Panc1 (cell line): Measurements from ENCODE around the gene PAGR1. TPM values are rescaled to one million over a fixed set of nuclear protein-coding genes. Genes with fewer than 3 reads are reported as not detected.

Experiments
- ATAC-seq: fragments of 200-7000 bp; cut with Tn5 transposase; 2 replicates; pipeline ENCODE4 v1.9.1; 2020; ENCODE audit warnings: mild to moderate bottlenecking, moderate library complexity
- BruUV-seq: library from RNA; stranded (reverse); fragments of 400-500 nt; replicated peaks from 2 replicates; lab custom pipeline; 2021; lab: Mats Ljungman, UMichigan
- CTCF ChIA-PET: fragments of 300-600 bp; sonication (Branson Sonifier 250); formaldehyde crosslinking; loops from one replicate; lab custom pipeline; 2022; ENCODE audit warnings: antibody characterized with exemption; lab: Charles Lee
- POLR2A ChIA-PET: fragments of 300-600 bp; sonication (Branson Sonifier 250); formaldehyde crosslinking; loops from one replicate; lab custom pipeline; 2022; ENCODE audit warnings: antibody characterized with exemption; lab: Charles Lee
- DNase-seq: peaks from one replicate; pipeline ENCODE4 v3.0.0-alpha.2; 2010; ENCODE audit warnings: low read depth, low spot score
- H3K27ac ChIP-seq: 2 replicates; pipeline ENCODE4 v1.5.1; 2011; ENCODE audit warnings: mild to moderate bottlenecking, low read length, inconsistent platforms
- H3K27me3 ChIP-seq: fragments of 200-500 bp; sonication (Bioruptor generic); 2 replicates; pipeline ENCODE4 v1.6.0; 2014; ENCODE audit warnings: low read length, inconsistent platforms; ENCODE audit not compliant: control insufficient read depth, insufficient read depth
- H3K36me3 ChIP-seq: fragments of 200-500 bp; sonication (Bioruptor generic); 2 replicates; pipeline ENCODE4 v1.5.1; 2014; ENCODE audit warnings: inconsistent platforms, mild to moderate bottlenecking, low read length, moderate library complexity; ENCODE audit not compliant: control insufficient read depth, insufficient read depth
- H3K4me1 ChIP-seq: 2 replicates; pipeline ENCODE4 v1.5.1; 2011; ENCODE audit warnings: inconsistent platforms, mild to moderate bottlenecking, low read length, moderate library complexity; ENCODE audit not compliant: control insufficient read depth, insufficient read depth
- H3K4me3 ChIP-seq, 2 experiments: 2 replicates each; pipeline ENCODE4 v1.5.1; 2011 to 2012; ENCODE audit warnings: low read depth in 2 of 2, low read length in 2 of 2, mild to moderate bottlenecking in 2 of 2, inconsistent platforms in 1 of 2, moderate library complexity in 1 of 2
- H3K9me3 ChIP-seq: fragments of 200-500 bp; sonication (Bioruptor generic); 2 replicates; pipeline ENCODE4 v1.5.1; 2014; ENCODE audit warnings: low read depth, mild to moderate bottlenecking, inconsistent platforms, low read length, moderate library complexity; ENCODE audit not compliant: control insufficient read depth, insufficient read depth
- CTCF ChIP-seq: fragments of 450-650 bp; IDR thresholded peaks from 2 replicates; pipeline ENCODE4 v1.5.1; 2017; ENCODE audit warnings: mild to moderate bottlenecking
- POLR2AphosphoS5 ChIP-seq: IDR thresholded peaks from 2 replicates; pipeline ENCODE4 v1.6.1; 2012; ENCODE audit warnings: mild to moderate bottlenecking, low read depth, low read length, moderate library complexity
- REST ChIP-seq, 2 experiments: IDR thresholded peaks; 2 replicates each; pipeline ENCODE4 v1.6.1; 2011 to 2012; ENCODE audit warnings: low read depth in 2 of 2, control low read depth in 1 of 2, low read length in 1 of 2, mild to moderate bottlenecking in 1 of 2, moderate library complexity in 1 of 2; ENCODE audit not compliant: insufficient read depth in 1 of 2
- SIN3A ChIP-seq: IDR thresholded peaks from 2 replicates; pipeline ENCODE4 v1.6.1; 2012; ENCODE audit warnings: low read depth, mild to moderate bottlenecking, low read length, moderate library complexity, borderline replicate concordance; ENCODE audit not compliant: insufficient read depth
- TCF7L2 ChIP-seq: IDR thresholded peaks from 2 replicates; pipeline ENCODE4 v1.6.1; 2011; ENCODE audit warnings: mild to moderate bottlenecking, low read depth, low read length, inconsistent platforms
- in situ Hi-C: cut with HindIII; loops from 2 replicates; pipeline ENCODE4 v1.10.0; 2016; ENCODE audit warnings: low sequenced_read_pairs, low pct_unique_long_range_greater_than_20kb
- intact Hi-C: fragments of 100-400 bp; cut with micrococcal nuclease; formaldehyde crosslinking; loops from one replicate; pipeline ENCODE4 v1.10.0; 2022; ENCODE audit not compliant: unreplicated experiment
- total RNA-seq: library from RNA; stranded (reverse); gene quantifications from one replicate; pipeline ENCODE4 v1.2.1, GENCODE V29; 2021; ENCODE audit not compliant: unreplicated experiment

PAGR1 gene
- total RNA-seq, 1 experiment from 2014 or later: 42.5 TPM

- intact Hi-C loops: no loop called here
- peak; percentile 17; the same call in 1 of the 2 replicates for ATAC-seq
- Histone ChIP-seq H3K4me3 (peak overlapping the region; percentile 88 to 93), H3K27ac (peak overlapping the region; percentile 97), H3K9me3 (no peaks in the 10 kb centered on the region), H3K4me1 (peaks cover 12% of the 10 kb centered on the region), H3K36me3 (no peaks in the 10 kb centered on the region; the same call in 1 of the 2 replicates), H3K27me3 (no peaks in the 10 kb centered on the region)
- TF ChIP-seq REST (IDR thresholded peaks at IDR 0.05; ENCODE audit: insufficient read depth in 1 of 2, low read depth in 2 of 2, low read length in 1 of 2) (no peak), CTCF (no peak), TCF7L2 (no peak), SIN3A (no peak), POLR2AphosphoS5 (no peak)
- no TSS peak for BruUV-seq
- no peak for DNase-seq
- in situ Hi-C loops: no loop called here
- CTCF ChIA-PET: interaction anchor here (1.2 kb wide), 1 partner anchor 243 kb away, joined by 11 read pairs; no protein-coding TSS in a partner anchor
- POLR2A ChIA-PET: interaction anchor here (0.5 to 0.6 kb wide), 3 partner anchors 16 to 61 kb away, joined by 3 to 6 read pairs (median 4); no protein-coding TSS in a partner anchor
These were observed 26.2 kb upstream of the PAGR1 start for GRCh38 chr16:29789775-29790182.

GRCh38 chr16:29790183-29790948 is 25.6 kb upstream of the PAGR1 start, which contains the start of gene KIF22:
Gene KIF22, plus strand, starts transcription at chr16:29790751. Its CDS starts 9 bp downstream, at chr16:29790760.
- Histone ChIP-seq H3K27me3 (no peaks in the 10 kb centered on the region), H3K27ac (peak within 1 kb of the TSS; percentile 97), H3K36me3 (no peaks in the 10 kb centered on the region; the same call in 1 of the 2 replicates), H3K4me1 (peaks cover 12% of the 10 kb centered on the region), H3K4me3 (peak within 1 kb of the TSS; percentile 88 to 93), H3K9me3 (no peaks in the 10 kb centered on the region)
- ATAC-seq (peak; percentile 97), DNase-seq (peak; percentile 88)
- ChIA-PET CTCF (interaction anchor here (0.7 kb wide), 1 partner anchor 90 kb away, joined by 3 read pairs; no protein-coding TSS in a partner anchor), POLR2A (interaction anchor here (0.5 to 0.6 kb wide), 3 partner anchors 15 to 62 kb away, joined by 3 to 6 read pairs (median 4); no protein-coding TSS in a partner anchor)
- peak; percentile 88 for TF ChIP-seq POLR2AphosphoS5
- TF ChIP-seq TCF7L2: 0 out of 2 replicates have a peak, but pooled peaks have one; percentile 44
- peak; percentile 86; the same call in 1 of the 2 replicates for TF ChIP-seq SIN3A
- TF ChIP-seq CTCF: peak; percentile 84
- 0 out of 4 replicates have a peak, but pooled peaks of 1 of the 2 experiments have one; percentile 59 for TF ChIP-seq REST (IDR thresholded peaks at IDR 0.05; ENCODE audit: insufficient read depth in 1 of 2, low read depth in 2 of 2, low read length in 1 of 2)
- BruUV-seq: no TSS peak
- in situ Hi-C loops (no loop called here), intact Hi-C loops (no loop called here)
